Caco-2 (cell line): ENCODE data around the gene OTX2. TPM values are rescaled to one million over a fixed set of nuclear protein-coding genes. Genes with fewer than 3 reads are reported as not detected.
A peak's percentile ranks its signal among the peaks of the same experiment; 100 is the strongest.

Experiments used
- BruUV-seq: library from RNA; stranded (reverse); fragments of 400-500 nt; replicated peaks from 2 replicates; lab custom pipeline; 2021; lab: Mats Ljungman, UMichigan
- CTCF ChIA-PET: fragments of 300-600 bp; sonication (Branson Sonifier 250); formaldehyde crosslinking; loops from one replicate; lab custom pipeline; 2022; ENCODE audit warnings: antibody characterized with exemption; lab: Charles Lee
- POLR2A ChIA-PET: fragments of 300-600 bp; sonication (Branson Sonifier 250); formaldehyde crosslinking; loops from one replicate; lab custom pipeline; 2022; ENCODE audit warnings: antibody characterized with exemption; lab: Charles Lee
- DNase-seq, 2 experiments: peaks; one replicate each; pipeline versions ENCODE4 v3.0.0 to v3.0.0-alpha.2; 2020 to 2022
- H3K27me3 ChIP-seq: replicated peaks from 2 replicates; pipeline ENCODE4 v1.6.0; 2011; ENCODE audit warnings: low read length; ENCODE audit not compliant: control insufficient read depth, insufficient read depth
- H3K36me3 ChIP-seq: 2 replicates; pipeline ENCODE4 v1.5.1; 2011; ENCODE audit warnings: low read length; ENCODE audit not compliant: control insufficient read depth, insufficient read depth
- H3K4me1 ChIP-seq: fragments of 250-450 bp; sonication (Bioruptor Pico); 2 replicates; pipeline ENCODE4 v1.5.1; 2020; ENCODE audit warnings: mild to moderate bottlenecking
- H3K4me3 ChIP-seq: 2 replicates; pipeline ENCODE4 v1.5.1; 2011; ENCODE audit warnings: low read depth, mild to moderate bottlenecking, control low read depth, low read length
- H3K9me3 ChIP-seq: fragments of 250-450 bp; sonication (Bioruptor Pico); 2 replicates; pipeline ENCODE4 v1.5.1; 2020; ENCODE audit warnings: mild to moderate bottlenecking, moderate library complexity
- H3K27ac Mint-ChIP-seq: one replicate; pipeline ENCODE4 v1.8.0; 2022; ENCODE audit warnings: mixed read lengths; ENCODE audit not compliant: unreplicated experiment
- H3K27me3 Mint-ChIP-seq: one replicate; pipeline ENCODE4 v1.8.0; 2022; ENCODE audit warnings: mixed read lengths; ENCODE audit not compliant: insufficient read depth, unreplicated experiment
- H3K36me3 Mint-ChIP-seq: one replicate; pipeline ENCODE4 v1.8.0; 2022; ENCODE audit warnings: mild to moderate bottlenecking, mixed read lengths; ENCODE audit not compliant: insufficient read depth, unreplicated experiment
- H3K4me1 Mint-ChIP-seq: one replicate; pipeline ENCODE4 v1.8.0; 2022; ENCODE audit warnings: low read depth, mixed read lengths; ENCODE audit not compliant: unreplicated experiment
- H3K4me3 Mint-ChIP-seq: one replicate; pipeline ENCODE4 v1.8.0; 2022; ENCODE audit warnings: mild to moderate bottlenecking, moderate library complexity, mixed read lengths; ENCODE audit not compliant: unreplicated experiment
- H3K9me3 Mint-ChIP-seq: one replicate; pipeline ENCODE4 v1.8.0; 2022; ENCODE audit warnings: mixed read lengths; ENCODE audit not compliant: unreplicated experiment
- CTCF ChIP-seq, 2 experiments: fragments of 200-600 bp in 1 of 2; IDR thresholded peaks; 1 replicate in 1 of 2; 2 replicates in 1 of 2; pipeline versions ENCODE4 v1.5.1 to v1.8.0; 2011 to 2022; ENCODE audit warnings: antibody characterized with exemption in 1 of 2, control low read depth in 1 of 2, inconsistent platforms in 1 of 2, low read depth in 1 of 2, low read length in 1 of 2, mild to moderate bottlenecking in 1 of 2, moderate library complexity in 1 of 2; ENCODE audit not compliant: insufficient read depth in 1 of 2, severe bottlenecking in 1 of 2, unreplicated experiment in 1 of 2
- intact Hi-C: fragments of 100-400 bp; cut with micrococcal nuclease; formaldehyde crosslinking; loops from one replicate; pipeline ENCODE4 v1.10.0; 2022; ENCODE audit not compliant: unreplicated experiment
- total RNA-seq: library from RNA; stranded (reverse); gene quantifications from 2 replicates; pipeline ENCODE4 v1.2.3, GENCODE V29; 2022

The OTX2 gene
- total RNA-seq, 1 experiment from 2014 or later, result not detected

GRCh38 chr14:56829151-56829550, 18.9 kb upstream of the OTX2 start:
- Mint-ChIP-seq H3K27ac (no peak overlapping the region), H3K27me3 (no peaks in the 10 kb centered on the region)
- H3K27me3 ChIP-seq, result no peaks in the 10 kb centered on the region

GRCh38 chr14:56826214-56826613, 15.9 kb upstream of the OTX2 start:
- no peak overlapping the region for H3K4me3 Mint-ChIP-seq
- BruUV-seq, result no TSS peak
- POLR2A ChIA-PET, result no interaction called here
- no peak overlapping the region for H3K27ac Mint-ChIP-seq
- H3K36me3 ChIP-seq, result no peaks in the 10 kb centered on the region
- H3K4me1 Mint-ChIP-seq, result peaks cover 7% of the 10 kb centered on the region
- peaks cover 10% of the 10 kb centered on the region for H3K4me1 ChIP-seq
- H3K27me3 Mint-ChIP-seq, result no peaks in the 10 kb centered on the region
- intact Hi-C loops, result no loop called here
- H3K36me3 Mint-ChIP-seq, result no peaks in the 10 kb centered on the region
- no peak overlapping the region for H3K4me3 ChIP-seq
- no peak for DNase-seq
- H3K27me3 ChIP-seq, result no peaks in the 10 kb centered on the region
- TF ChIP-seq CTCF (IDR thresholded peaks at IDR 0.05; ENCODE audit: insufficient read depth in 1 of 2, low read depth in 1 of 2, low read length in 1 of 2, severe bottlenecking in 1 of 2, unreplicated experiment in 1 of 2), result no peak
- H3K9me3 Mint-ChIP-seq, result no peaks in the 10 kb centered on the region
- CTCF ChIA-PET, result no interaction called here
- H3K9me3 ChIP-seq, result no peaks in the 10 kb centered on the region

More at GRCh38 chr14:56829151-56829550, 18.9 kb upstream of the OTX2 start:
- intact Hi-C loops, result no loop called here
- Histone ChIP-seq H3K9me3 (no peaks in the 10 kb centered on the region), H3K4me3 (no peak overlapping the region), H3K36me3 (no peaks in the 10 kb centered on the region), H3K4me1 (no peaks in the 10 kb centered on the region)
- Mint-ChIP-seq H3K9me3 (no peaks in the 10 kb centered on the region), H3K36me3 (no peaks in the 10 kb centered on the region), H3K4me1 (no peaks in the 10 kb centered on the region), H3K4me3 (no peak overlapping the region)
- ChIA-PET CTCF (interaction anchor here (0.9 kb wide), 1 partner anchor 45 kb away, joined by 3 read pairs; no protein-coding TSS in a partner anchor), POLR2A (no interaction called here)
- DNase-seq, result no peak
- no TSS peak for BruUV-seq
- TF ChIP-seq CTCF (IDR thresholded peaks at IDR 0.05; ENCODE audit: insufficient read depth in 1 of 2, low read depth in 1 of 2, low read length in 1 of 2, severe bottlenecking in 1 of 2, unreplicated experiment in 1 of 2), result no peak

- ChIA-PET POLR2A (no interaction called here), CTCF (no interaction called here)
- Histone ChIP-seq H3K4me1 (peaks cover 10% of the 10 kb centered on the region), H3K9me3 (no peaks in the 10 kb centered on the region), H3K27me3 (no peaks in the 10 kb centered on the region), H3K36me3 (no peaks in the 10 kb centered on the region), H3K4me3 (no peak overlapping the region)
- intact Hi-C loops, result loop anchor here (1.0 kb wide), 1 partner anchor 162 kb away; no protein-coding TSS in a partner anchor
- Mint-ChIP-seq H3K9me3 (no peaks in the 10 kb centered on the region), H3K4me3 (peak overlapping the region; percentile 5), H3K36me3 (no peaks in the 10 kb centered on the region), H3K4me1 (peaks cover 14% of the 10 kb centered on the region), H3K27me3 (no peaks in the 10 kb centered on the region), H3K27ac (no peak overlapping the region)
- peak; percentile 80 to 85 for DNase-seq
- TF ChIP-seq CTCF (IDR thresholded peaks at IDR 0.05; ENCODE audit: insufficient read depth in 1 of 2, low read depth in 1 of 2, low read length in 1 of 2, severe bottlenecking in 1 of 2, unreplicated experiment in 1 of 2), result no peak
- no TSS peak for BruUV-seq
Measured at GRCh38 chr14:56821805-56822610, 11.7 kb upstream of the OTX2 start.
